Measurements from ENCODE around the gene AFG1L.

DNA sequence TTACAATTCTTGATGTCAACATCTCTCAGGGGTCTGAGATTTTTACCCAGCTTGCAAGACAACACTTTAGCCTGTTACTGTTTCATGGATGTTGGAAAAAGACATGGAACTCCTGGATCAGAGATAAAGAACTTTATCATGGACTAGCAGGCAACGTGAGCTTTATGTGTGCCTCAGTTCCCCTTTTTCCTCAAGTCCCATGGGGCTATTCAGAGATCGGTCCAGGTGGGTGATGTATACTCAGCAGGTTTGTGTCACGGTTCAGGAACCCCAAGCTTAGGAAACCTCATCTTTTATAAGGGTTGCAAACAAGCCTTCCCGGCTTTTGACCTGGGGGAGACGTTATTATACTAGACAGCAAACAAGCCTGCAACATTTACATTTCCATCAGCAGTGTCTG, 15.0 kb downstream of the AFG1L start:
- no peak for TF ChIP-seq POLR2A (IDR thresholded peaks at IDR 0.05; ENCODE audit: low read depth, low read length)
- peak; percentile 63 for TF ChIP-seq SPI1 (IDR thresholded peaks at IDR 0.05; ENCODE audit: low read depth, low read length)
- no peak for TF ChIP-seq POU2F2 (IDR thresholded peaks at IDR 0.05; ENCODE audit: low read depth, low read length)
- TF ChIP-seq POLR2AphosphoS5 (IDR thresholded peaks at IDR 0.05; ENCODE audit: low read depth, low read length) = no peak

Measured in GM12891 (cell line).